Anterior cingulate cortex (tissue), 58 donors: ENCODE results near the gene PIGM.

ENCODE experiments used
- DNase-seq, 58 donors: peaks; one replicate each; lab custom pipeline; 2025; lab: John Stamatoyannopoulos, UW

The PIGM gene

GRCh38 chr1:160024195-160024905 lies 7.4 kb downstream of the PIGM start:
- DNase-seq: peak in 10 of 58 donors; percentile 6 to 59 (median 16)

- no peak for DNase-seq
Observed at GRCh38 chr1:160022330-160023310, 9.2 kb downstream of the PIGM start.

GRCh38 chr1:160021376-160022074 lies 10.3 kb downstream of the PIGM start:
- DNase-seq: no peak

GRCh38 chr1:160020196-160020595 lies 11.6 kb downstream of the PIGM start:
- no peak for DNase-seq

- no peak for DNase-seq
Observed at GRCh38 chr1:160018900-160019299, 12.9 kb downstream of the PIGM start.

- DNase-seq: no peak
Observed at GRCh38 chr1:160018347-160018746, 13.4 kb downstream of the PIGM start.

GRCh38 chr1:160017592-160017991 lies 14.2 kb downstream of the PIGM start:
- DNase-seq: no peak

- no peak for DNase-seq
Observed at GRCh38 chr1:160011781-160012180, 20.0 kb downstream of the PIGM start.

- DNase-seq: no peak
Observed at GRCh38 chr1:160009801-160010200, 22.0 kb downstream of the PIGM start.

GRCh38 chr1:160009081-160009480 lies 22.7 kb downstream of the PIGM start:
- no peak for DNase-seq

- peak in 2 of 58 donors; percentile 3 to 6 for DNase-seq
Observed at GRCh38 chr1:160007577-160008200, 24.1 kb downstream of the PIGM start.

- DNase-seq: peak in 14 of 58 donors; percentile 2 to 36 (median 6)
Observed at GRCh38 chr1:160006312-160006940, 25.4 kb downstream of the PIGM start.

- no peak for DNase-seq
Observed at GRCh38 chr1:160005070-160005469, 26.7 kb downstream of the PIGM start.

- no peak for DNase-seq
Observed at GRCh38 chr1:160004425-160004824, 27.4 kb downstream of the PIGM start.

- no peak for DNase-seq
Observed at GRCh38 chr1:160004001-160004400, 27.8 kb downstream of the PIGM start.

- no peak for DNase-seq
Observed at GRCh38 chr1:160001440-160001839, 30.4 kb downstream of the PIGM start.

- no peak for DNase-seq
Observed at GRCh38 chr1:159999204-159999603, 32.6 kb downstream of the PIGM start.

GRCh38 chr1:159996653-159997052 lies 35.1 kb downstream of the PIGM start:
- no peak for DNase-seq

GRCh38 chr1:159994896-159995295 lies 36.9 kb downstream of the PIGM start:
- DNase-seq: no peak

GRCh38 chr1:159993911-159994310 lies 37.9 kb downstream of the PIGM start:
- DNase-seq: peak in 1 of 58 donors; percentile 5
